Dedifferentiated amniotic fluid mesenchymal stem cell (primary cell): Measurements from ENCODE around the gene PRMT7.
A peak's percentile ranks its signal among the peaks of the same experiment; 100 is the strongest.

Experiments
- DNase-seq: peaks from one replicate; pipeline ENCODE4 v3.0.0-alpha.2; 2016; ENCODE audit errors: extremely low spot score

PRMT7 gene

GRCh38 chr16:68310774-68311511 is at the start of gene PRMT7, which contains the start of gene SLC7A6OS:
Gene PRMT7, plus strand, starts transcription at chr16:68311019. Its CDS starts 4,961 bp downstream, at chr16:68315980.
Gene SLC7A6OS, minus strand, starts transcription at chr16:68310946. Its CDS starts 20 bp downstream, at chr16:68310926.
- peak; percentile 90 for DNase-seq

- no peak for DNase-seq
These were observed 47.2 kb upstream of the PRMT7 start for GRCh38 chr16:68263559-68264127.

- DNase-seq, result peak; percentile 50
These were observed 46.4 kb upstream of the PRMT7 start, which contains the start of gene SLC7A6 for GRCh38 chr16:68264128-68265077. Gene SLC7A6, plus strand, starts transcription at chr16:68264526. Its CDS starts 10,201 bp downstream, at chr16:68274727.

GRCh38 chr16:68265078-68265920 is 45.5 kb upstream of the PRMT7 start:
- DNase-seq, result peak; percentile 57

GRCh38 chr16:68267612-68268405 is 43.0 kb upstream of the PRMT7 start:
- DNase-seq, result no peak

GRCh38 chr16:68269793-68270192 is 41.0 kb upstream of the PRMT7 start:
- no peak for DNase-seq

- no peak for DNase-seq
These were observed 40.5 kb upstream of the PRMT7 start for GRCh38 chr16:68270353-68270752.

- no peak for DNase-seq
These were observed 38.2 kb upstream of the PRMT7 start for GRCh38 chr16:68272507-68273209.

GRCh38 chr16:68273459-68273858 is 37.4 kb upstream of the PRMT7 start:
- DNase-seq, result no peak

GRCh38 chr16:68273896-68274295 is 36.9 kb upstream of the PRMT7 start:
- no peak for DNase-seq

- no peak for DNase-seq
These were observed 36.4 kb upstream of the PRMT7 start for GRCh38 chr16:68274441-68274840.

GRCh38 chr16:68275611-68276191 is 35.1 kb upstream of the PRMT7 start:
- no peak for DNase-seq

GRCh38 chr16:68276223-68276622 is 34.6 kb upstream of the PRMT7 start:
- no peak for DNase-seq

- DNase-seq, result no peak
These were observed 30.9 kb upstream of the PRMT7 start for GRCh38 chr16:68279726-68280558.

GRCh38 chr16:68281368-68282063 is 29.3 kb upstream of the PRMT7 start:
- no peak for DNase-seq

- no peak for DNase-seq
These were observed 28.8 kb upstream of the PRMT7 start for GRCh38 chr16:68282064-68282452.

GRCh38 chr16:68283346-68283745 is 27.5 kb upstream of the PRMT7 start:
- DNase-seq, result no peak
